Caco-2 (cell line): ENCODE measurements around the gene ITGB1. TPM values are rescaled to one million over a fixed set of nuclear protein-coding genes. Genes with fewer than 3 reads are reported as not detected.

Experiments used
- BruUV-seq: library from RNA; stranded (reverse); fragments of 400-500 nt; replicated peaks from 2 replicates; lab custom pipeline; 2021; lab: Mats Ljungman, UMichigan
- CTCF ChIA-PET: fragments of 300-600 bp; sonication (Branson Sonifier 250); formaldehyde crosslinking; loops from one replicate; lab custom pipeline; 2022; ENCODE audit warnings: antibody characterized with exemption; lab: Charles Lee
- POLR2A ChIA-PET: fragments of 300-600 bp; sonication (Branson Sonifier 250); formaldehyde crosslinking; loops from one replicate; lab custom pipeline; 2022; ENCODE audit warnings: antibody characterized with exemption; lab: Charles Lee
- DNase-seq, 2 experiments: peaks; one replicate each; pipeline versions ENCODE4 v3.0.0 to v3.0.0-alpha.2; 2020 to 2022
- H3K27me3 ChIP-seq: replicated peaks from 2 replicates; pipeline ENCODE4 v1.6.0; 2011; ENCODE audit warnings: low read length; ENCODE audit not compliant: control insufficient read depth, insufficient read depth
- H3K36me3 ChIP-seq: 2 replicates; pipeline ENCODE4 v1.5.1; 2011; ENCODE audit warnings: low read length; ENCODE audit not compliant: control insufficient read depth, insufficient read depth
- H3K4me1 ChIP-seq: fragments of 250-450 bp; sonication (Bioruptor Pico); 2 replicates; pipeline ENCODE4 v1.5.1; 2020; ENCODE audit warnings: mild to moderate bottlenecking
- H3K4me3 ChIP-seq: 2 replicates; pipeline ENCODE4 v1.5.1; 2011; ENCODE audit warnings: low read depth, mild to moderate bottlenecking, control low read depth, low read length
- H3K9me3 ChIP-seq: fragments of 250-450 bp; sonication (Bioruptor Pico); 2 replicates; pipeline ENCODE4 v1.5.1; 2020; ENCODE audit warnings: mild to moderate bottlenecking, moderate library complexity
- H3K27ac Mint-ChIP-seq: one replicate; pipeline ENCODE4 v1.8.0; 2022; ENCODE audit warnings: mixed read lengths; ENCODE audit not compliant: unreplicated experiment
- H3K27me3 Mint-ChIP-seq: one replicate; pipeline ENCODE4 v1.8.0; 2022; ENCODE audit warnings: mixed read lengths; ENCODE audit not compliant: insufficient read depth, unreplicated experiment
- H3K36me3 Mint-ChIP-seq: one replicate; pipeline ENCODE4 v1.8.0; 2022; ENCODE audit warnings: mild to moderate bottlenecking, mixed read lengths; ENCODE audit not compliant: insufficient read depth, unreplicated experiment
- H3K4me1 Mint-ChIP-seq: one replicate; pipeline ENCODE4 v1.8.0; 2022; ENCODE audit warnings: low read depth, mixed read lengths; ENCODE audit not compliant: unreplicated experiment
- H3K4me3 Mint-ChIP-seq: one replicate; pipeline ENCODE4 v1.8.0; 2022; ENCODE audit warnings: mild to moderate bottlenecking, moderate library complexity, mixed read lengths; ENCODE audit not compliant: unreplicated experiment
- H3K9me3 Mint-ChIP-seq: one replicate; pipeline ENCODE4 v1.8.0; 2022; ENCODE audit warnings: mixed read lengths; ENCODE audit not compliant: unreplicated experiment
- CTCF ChIP-seq, 2 experiments: fragments of 200-600 bp in 1 of 2; IDR thresholded peaks; 1 replicate in 1 of 2; 2 replicates in 1 of 2; pipeline versions ENCODE4 v1.5.1 to v1.8.0; 2011 to 2022; ENCODE audit warnings: antibody characterized with exemption in 1 of 2, control low read depth in 1 of 2, inconsistent platforms in 1 of 2, low read depth in 1 of 2, low read length in 1 of 2, mild to moderate bottlenecking in 1 of 2, moderate library complexity in 1 of 2; ENCODE audit not compliant: insufficient read depth in 1 of 2, severe bottlenecking in 1 of 2, unreplicated experiment in 1 of 2
- intact Hi-C: fragments of 100-400 bp; cut with micrococcal nuclease; formaldehyde crosslinking; loops from one replicate; pipeline ENCODE4 v1.10.0; 2022; ENCODE audit not compliant: unreplicated experiment
- total RNA-seq: library from RNA; stranded (reverse); gene quantifications from 2 replicates; pipeline ENCODE4 v1.2.3, GENCODE V29; 2022

Gene ITGB1
- total RNA-seq, 1 experiment from 2014 or later: 474 TPM

- Histone ChIP-seq H3K36me3 (peaks cover 2% of the 10 kb centered on the region; the same call in 1 of the 2 replicates), H3K4me1 (no peaks in the 10 kb centered on the region), H3K4me3 (no peak overlapping the region), H3K9me3 (no peaks in the 10 kb centered on the region), H3K27me3 (no peaks in the 10 kb centered on the region)
- no peak for DNase-seq
- TF ChIP-seq CTCF (IDR thresholded peaks at IDR 0.05; ENCODE audit: insufficient read depth in 1 of 2, low read depth in 1 of 2, low read length in 1 of 2, severe bottlenecking in 1 of 2, unreplicated experiment in 1 of 2): no peak
- H3K36me3 Mint-ChIP-seq: peaks cover 71% of the 10 kb centered on the region
- peaks cover 6% of the 10 kb centered on the region for H3K4me1 Mint-ChIP-seq
- H3K27ac Mint-ChIP-seq: no peak overlapping the region
- no peak overlapping the region for H3K4me3 Mint-ChIP-seq
- H3K9me3 Mint-ChIP-seq: no peaks in the 10 kb centered on the region
- BruUV-seq: no TSS peak
- intact Hi-C loops: no loop called here
- no peaks in the 10 kb centered on the region for H3K27me3 Mint-ChIP-seq
- CTCF ChIA-PET: interaction anchor here (1.2 kb wide), 1 partner anchor 77 kb away, joined by 4 read pairs; no protein-coding TSS in a partner anchor
- POLR2A ChIA-PET: no interaction called here
These were observed 26.4 kb downstream of the ITGB1 start for GRCh38 chr10:32931593-32931992.

GRCh38 chr10:32930036-32930435 lies 28.0 kb downstream of the ITGB1 start:
- no peak for DNase-seq
- no peak overlapping the region for H3K4me3 ChIP-seq

GRCh38 chr10:32929634-32930033 lies 28.4 kb downstream of the ITGB1 start:
- no peak for TF ChIP-seq CTCF (IDR thresholded peaks at IDR 0.05; ENCODE audit: insufficient read depth in 1 of 2, low read depth in 1 of 2, low read length in 1 of 2, severe bottlenecking in 1 of 2, unreplicated experiment in 1 of 2)

More at GRCh38 chr10:32930036-32930435, 28.0 kb downstream of the ITGB1 start:
- BruUV-seq: no TSS peak
- no peaks in the 10 kb centered on the region for H3K9me3 Mint-ChIP-seq
- no peaks in the 10 kb centered on the region for H3K4me1 ChIP-seq
- H3K4me3 Mint-ChIP-seq: no peak overlapping the region
- ChIA-PET CTCF (no interaction called here), POLR2A (no interaction called here)
- intact Hi-C loops: no loop called here
- H3K36me3 ChIP-seq: peaks cover 4% of the 10 kb centered on the region; the same call in 1 of the 2 replicates
- peaks cover 66% of the 10 kb centered on the region for H3K36me3 Mint-ChIP-seq
- H3K27me3 Mint-ChIP-seq: no peaks in the 10 kb centered on the region
- H3K9me3 ChIP-seq: no peaks in the 10 kb centered on the region
- no peaks in the 10 kb centered on the region for H3K27me3 ChIP-seq
- H3K4me1 Mint-ChIP-seq: peaks cover 6% of the 10 kb centered on the region
- no peak overlapping the region for H3K27ac Mint-ChIP-seq
- TF ChIP-seq CTCF (IDR thresholded peaks at IDR 0.05; ENCODE audit: insufficient read depth in 1 of 2, low read depth in 1 of 2, low read length in 1 of 2, severe bottlenecking in 1 of 2, unreplicated experiment in 1 of 2): no peak

More at GRCh38 chr10:32929634-32930033, 28.4 kb downstream of the ITGB1 start:
- intact Hi-C loops: no loop called here
- Histone ChIP-seq H3K36me3 (peaks cover 4% of the 10 kb centered on the region; the same call in 1 of the 2 replicates), H3K4me1 (no peaks in the 10 kb centered on the region), H3K9me3 (no peaks in the 10 kb centered on the region), H3K4me3 (no peak overlapping the region), H3K27me3 (no peaks in the 10 kb centered on the region)
- no peak for DNase-seq
- H3K27ac Mint-ChIP-seq: no peak overlapping the region
- H3K9me3 Mint-ChIP-seq: no peaks in the 10 kb centered on the region
- BruUV-seq: no TSS peak
- ChIA-PET POLR2A (no interaction called here), CTCF (no interaction called here)
- H3K27me3 Mint-ChIP-seq: no peaks in the 10 kb centered on the region
- no peak overlapping the region for H3K4me3 Mint-ChIP-seq
- peaks cover 6% of the 10 kb centered on the region for H3K4me1 Mint-ChIP-seq
- H3K36me3 Mint-ChIP-seq: peaks cover 66% of the 10 kb centered on the region
